Measurements from ENCODE around the gene LIG1.

- TF ChIP-seq EZH2 (IDR thresholded peaks at IDR 0.05; ENCODE audit: insufficient read depth, poor library complexity, severe bottlenecking), result no peak
- no peak for TF ChIP-seq EZH2phosphoT487 (IDR thresholded peaks at IDR 0.05; ENCODE audit: insufficient read depth, low read depth)
Observed at GRCh38 chr19:48118131-48118517, 52.0 kb downstream of the LIG1 start.
